GM18517 (cell line): ENCODE measurements around the gene KRTAP3-3.
"Not testable (repeated sequence)": the region's sequence is repeated elsewhere in the genome, so short reads cannot be mapped to it uniquely, and the experiment has no call there.

ENCODE experiments used
- ATAC-seq: cut with Tn5 transposase; IDR thresholded peaks from one replicate; pipeline ENCODE4 v1.9.1; 2021; ENCODE audit warnings: mild to moderate bottlenecking, moderate library complexity; ENCODE audit not compliant: unreplicated experiment

KRTAP3-3 gene

DNA sequence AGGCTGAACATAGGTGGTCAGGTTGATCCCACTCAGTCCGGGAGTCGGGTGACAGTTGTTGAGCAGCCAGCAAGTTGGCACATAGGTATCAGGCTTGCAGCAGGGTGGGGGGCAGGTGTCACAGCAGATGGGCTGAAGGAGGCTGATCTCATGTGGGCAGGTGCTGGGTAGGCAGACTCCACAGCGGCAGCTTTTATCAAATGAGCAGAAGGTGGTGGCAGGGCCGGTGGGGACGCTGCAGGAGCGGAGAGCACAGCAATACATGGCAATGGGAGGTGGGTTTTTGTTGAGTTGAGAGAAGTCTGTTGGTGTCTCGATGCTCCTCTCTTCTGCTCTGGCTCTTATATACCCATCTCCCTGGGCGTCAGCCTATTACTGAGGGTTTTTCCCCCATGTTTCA, 14.8 kb upstream of the KRTAP3-3 start, which contains the start of gene KRTAP3-1:
TSS of gene KRTAP3-1 (minus strand) at position 318 of the 400 bp plus-strand sequence. CDS start at position 264, 54 bp downstream.
- no peak for ATAC-seq

DNA sequence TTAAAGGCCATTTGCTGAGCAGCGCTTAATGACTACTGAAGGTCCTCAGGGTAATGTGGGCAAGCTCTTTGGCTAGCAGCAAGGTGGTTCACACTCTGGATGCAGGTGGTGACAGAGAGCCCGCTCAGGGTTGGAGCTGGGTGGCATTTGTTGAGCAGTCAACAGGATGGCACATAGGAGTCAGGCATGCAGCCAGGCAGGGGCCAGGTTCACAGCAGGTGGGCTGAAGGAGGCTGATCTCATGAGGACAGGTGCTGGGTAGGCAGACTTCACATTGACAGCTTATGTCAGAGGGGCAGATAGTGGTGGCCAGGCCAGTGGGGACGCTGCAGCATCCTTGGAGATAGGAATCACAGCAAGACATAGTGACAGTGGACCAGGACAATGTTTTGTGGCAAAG, 10.4 kb upstream of the KRTAP3-3 start:
- no peak for ATAC-seq

DNA sequence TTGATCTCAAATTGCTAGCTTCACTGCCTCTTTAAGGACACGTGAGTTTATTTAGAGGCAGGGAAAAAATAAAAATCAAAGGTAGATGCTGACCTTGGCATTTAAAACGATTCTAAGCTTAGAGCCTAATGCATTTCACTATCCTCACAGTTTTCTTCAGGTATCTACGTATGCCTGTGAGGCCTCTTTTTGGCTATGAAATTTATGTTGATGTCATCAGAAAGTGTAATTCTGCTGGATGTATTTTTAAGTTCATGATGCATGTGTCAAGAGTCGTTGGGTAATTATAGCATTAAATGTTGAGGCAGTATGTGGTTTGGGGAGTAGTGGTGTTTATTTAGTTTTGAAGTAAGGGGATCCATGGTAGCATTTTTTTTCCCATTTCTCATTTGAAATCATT, 10.0 kb upstream of the KRTAP3-3 start:
- ATAC-seq, result no peak

DNA sequence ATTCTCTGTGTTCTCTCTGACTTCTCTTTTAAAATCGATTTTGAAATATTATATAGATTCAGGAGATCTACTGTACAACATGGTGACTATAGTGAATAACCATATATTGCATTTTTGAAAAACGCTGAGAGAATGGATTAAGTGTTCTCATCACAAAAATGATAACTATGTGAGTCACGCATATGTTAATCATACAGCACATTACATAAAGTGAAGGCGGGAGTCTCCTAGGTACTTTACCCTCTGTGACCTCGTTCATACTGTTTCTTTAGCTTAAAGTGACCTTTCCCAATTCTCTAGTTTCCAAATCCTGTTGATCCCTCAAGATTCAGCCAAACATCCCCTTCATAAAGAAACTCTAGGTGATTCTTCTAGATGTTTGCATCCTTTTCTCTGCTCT, 8.8 kb upstream of the KRTAP3-3 start:
- ATAC-seq, result no peak

DNA sequence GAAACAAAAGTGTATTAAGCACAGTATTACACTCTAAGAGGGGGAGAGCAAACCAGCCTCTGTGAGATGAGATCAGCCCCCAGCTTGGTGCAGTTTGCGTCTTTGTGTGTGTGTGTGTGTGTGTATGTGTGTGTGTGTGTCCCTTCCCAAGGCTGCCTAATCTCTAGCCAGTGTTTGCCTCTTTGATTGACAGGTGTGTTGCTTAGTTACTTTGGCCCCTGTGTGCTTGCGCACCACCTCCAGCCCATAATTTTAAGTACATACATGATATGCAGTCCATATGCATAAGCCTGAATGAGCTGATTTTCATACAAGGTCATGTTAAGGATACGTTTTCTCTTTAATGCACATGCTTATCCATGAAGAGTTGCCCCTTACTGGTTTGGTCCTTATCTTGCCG, 7.8 kb upstream of the KRTAP3-3 start:
- ATAC-seq, result no peak

DNA sequence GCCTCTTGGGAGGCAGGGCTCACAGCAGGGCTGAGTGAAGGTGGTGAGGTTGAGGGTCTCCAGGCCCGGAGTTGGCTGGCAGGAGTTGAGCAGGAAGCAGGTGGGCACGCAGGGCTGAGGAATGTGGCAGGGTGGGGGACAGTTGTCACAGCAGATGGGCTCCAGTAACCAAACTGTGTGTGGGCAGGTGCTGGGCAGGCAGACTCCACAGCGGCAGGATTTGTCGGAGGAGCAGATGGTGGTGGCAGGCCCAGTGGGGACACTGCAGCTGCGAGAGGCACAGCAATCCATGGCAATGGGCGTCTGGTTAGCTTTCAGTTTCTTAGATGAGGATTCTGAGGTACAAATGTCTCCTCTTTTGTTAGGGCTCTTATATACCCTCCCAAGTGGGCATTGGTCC, 5.6 kb upstream of the KRTAP3-3 start, which contains the start of gene KRTAP3-2:
TSS of gene KRTAP3-2 (minus strand) at position 344 of the 400 bp plus-strand sequence. CDS start at position 291, 53 bp downstream.
- not testable (repeated sequence) for ATAC-seq

DNA sequence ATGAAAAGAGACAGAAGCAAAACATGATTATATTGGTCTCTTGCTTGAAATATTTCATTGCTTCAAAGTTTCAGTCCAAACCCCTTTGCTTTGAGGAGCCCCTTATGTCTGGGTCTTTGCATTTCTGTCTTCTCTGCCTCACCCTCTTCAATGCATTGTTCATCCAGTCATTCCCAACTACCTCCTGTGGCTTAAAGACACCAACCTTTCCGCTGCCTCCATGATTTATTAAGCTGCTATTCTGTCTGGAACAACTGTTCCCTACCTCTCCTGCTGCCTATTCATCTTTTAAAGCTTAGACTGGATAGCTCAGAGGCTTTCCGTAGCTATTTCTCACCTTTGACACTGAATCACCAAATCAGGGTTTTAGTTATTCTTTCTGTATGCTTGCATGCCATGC, 3.4 kb upstream of the KRTAP3-3 start:
- no peak for ATAC-seq

DNA sequence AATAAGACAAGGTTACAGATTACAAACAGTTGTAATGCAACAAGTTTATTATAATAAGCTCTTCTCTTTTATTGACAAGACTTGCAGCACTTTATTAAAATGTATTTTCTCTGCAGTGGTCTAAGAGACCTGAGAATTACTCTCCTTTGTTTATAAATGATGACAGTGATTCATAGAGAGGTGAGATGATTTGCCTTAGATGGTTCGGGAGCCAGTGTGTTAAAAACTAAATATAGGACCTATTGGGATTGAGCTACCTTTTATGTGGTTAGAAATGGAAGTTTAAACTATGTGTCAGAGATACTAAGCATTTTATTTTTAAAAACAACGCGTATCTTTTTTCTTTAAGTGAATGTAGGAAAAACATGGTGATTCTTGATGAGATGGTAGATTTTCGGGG, 2.9 kb upstream of the KRTAP3-3 start:
- ATAC-seq, result no peak

DNA sequence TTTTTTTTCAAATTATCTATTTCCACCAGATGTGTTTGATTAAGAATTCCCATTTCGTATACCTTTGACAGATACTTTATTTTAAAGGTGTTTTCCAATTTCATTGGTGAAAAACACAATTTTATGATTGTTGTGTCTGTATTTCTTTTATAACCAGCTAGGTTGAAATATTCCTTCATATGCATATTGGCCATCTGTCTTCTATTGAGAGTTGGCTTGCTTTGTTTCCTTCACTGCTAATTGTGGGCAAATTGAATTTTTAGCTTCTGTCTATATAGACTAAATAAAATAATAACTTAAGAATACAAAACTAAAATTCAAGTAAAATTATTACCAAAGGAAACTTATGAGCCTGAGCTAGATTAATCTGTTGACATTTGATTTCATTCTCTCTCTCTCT, 1.2 kb upstream of the KRTAP3-3 start:
- ATAC-seq, result no peak

DNA sequence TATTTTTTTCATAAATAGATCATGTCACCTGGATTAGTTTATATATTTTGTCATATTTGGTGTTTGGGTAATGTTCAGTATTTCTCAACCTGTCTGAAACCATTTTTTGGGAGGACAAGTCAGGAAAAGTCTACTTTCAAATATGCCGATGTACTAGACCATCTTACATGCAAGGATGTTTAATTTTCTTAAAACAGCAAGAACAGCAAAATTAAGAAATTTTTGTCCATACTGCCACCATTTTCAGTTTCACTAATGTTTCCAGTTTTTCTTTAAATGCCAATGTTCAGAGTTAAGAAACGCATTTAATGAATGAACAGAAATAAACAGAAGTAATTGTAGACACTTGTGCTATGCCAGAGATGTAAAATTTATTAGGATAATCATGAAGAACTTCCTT, 880 bp downstream of the KRTAP3-3 start:
- no peak for ATAC-seq

DNA sequence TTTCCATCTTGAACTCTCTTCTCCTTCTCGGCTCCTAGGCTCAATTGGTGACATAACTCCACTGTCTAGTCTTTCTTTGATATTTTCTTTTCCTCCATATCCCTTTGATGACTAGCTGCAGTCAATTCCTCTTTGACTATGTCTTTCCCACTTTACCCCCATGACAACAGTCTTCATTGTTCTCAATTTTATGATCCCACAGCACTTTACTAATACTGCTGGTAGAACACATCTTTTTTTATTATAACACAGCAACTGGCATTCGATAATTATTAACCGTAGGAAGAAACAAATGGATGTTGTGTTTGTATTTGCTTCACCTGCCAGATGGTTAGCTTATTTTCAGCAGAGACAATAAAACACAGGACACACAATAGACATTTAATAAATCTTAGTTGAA, 1.3 kb downstream of the KRTAP3-3 start:
- ATAC-seq, result no peak

DNA sequence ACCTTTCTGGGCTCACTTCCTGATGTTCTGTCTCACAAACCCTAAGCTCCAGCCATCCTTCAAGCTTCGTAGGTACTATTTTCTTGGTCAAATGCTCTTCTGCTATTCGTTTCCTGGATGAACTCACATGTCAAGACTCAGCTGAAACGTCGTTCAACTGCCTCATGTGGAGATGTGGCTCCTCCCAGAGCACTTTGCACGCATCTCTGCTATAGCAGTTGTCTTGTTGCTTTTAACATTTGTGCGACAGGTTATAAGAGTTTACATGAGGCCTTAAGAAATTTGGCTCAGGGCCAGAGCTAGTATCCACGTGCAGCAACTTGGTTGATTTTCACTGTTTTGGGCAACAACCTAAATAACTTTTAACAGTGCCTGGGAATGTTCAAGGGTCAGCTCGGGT, 7.0 kb downstream of the KRTAP3-3 start:
- no peak for ATAC-seq

DNA sequence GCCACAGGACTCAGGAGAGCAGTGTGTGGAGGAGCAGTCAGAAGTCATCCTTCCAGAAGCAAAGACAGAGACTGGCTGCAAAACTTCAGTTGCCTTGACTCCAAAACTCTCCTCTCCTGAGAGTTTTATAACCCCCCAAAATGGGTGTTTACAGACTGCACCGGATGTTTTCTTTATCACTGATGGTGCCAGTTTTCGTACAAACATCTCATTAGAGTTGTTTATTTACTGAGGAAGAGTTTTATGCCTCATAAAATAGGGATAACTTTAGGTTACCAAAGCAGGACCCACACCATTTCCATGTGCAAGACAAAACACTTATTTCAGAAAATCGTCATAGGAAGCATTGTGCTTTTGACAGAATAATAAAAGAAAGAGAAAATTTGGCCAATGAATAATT, 9.7 kb downstream of the KRTAP3-3 start, which contains the start of gene KRT40:
TSS of gene KRT40 (minus strand) at position 101 of the 400 bp plus-strand sequence. CDS start at position 48, 53 bp downstream.
- ATAC-seq, result no peak

DNA sequence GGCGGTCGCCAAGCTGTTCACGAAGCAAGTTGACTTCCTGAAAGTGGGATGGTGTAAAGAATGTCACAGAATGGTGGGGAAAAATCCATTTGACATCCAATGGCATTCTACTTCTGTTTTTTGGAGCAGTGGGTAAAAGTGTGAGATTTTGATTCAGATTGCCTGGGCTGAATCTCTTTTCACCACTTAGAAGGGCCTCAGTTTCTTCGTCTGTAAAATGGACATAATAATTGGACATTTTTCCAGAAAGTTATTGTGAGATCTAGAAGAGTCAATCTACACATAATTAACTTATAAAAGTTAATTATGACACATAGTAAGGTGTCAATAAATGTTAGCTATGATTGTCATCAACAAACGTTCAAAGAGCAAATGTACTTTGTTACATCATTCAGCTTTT, 12.8 kb downstream of the KRTAP3-3 start:
- ATAC-seq, result no peak

DNA sequence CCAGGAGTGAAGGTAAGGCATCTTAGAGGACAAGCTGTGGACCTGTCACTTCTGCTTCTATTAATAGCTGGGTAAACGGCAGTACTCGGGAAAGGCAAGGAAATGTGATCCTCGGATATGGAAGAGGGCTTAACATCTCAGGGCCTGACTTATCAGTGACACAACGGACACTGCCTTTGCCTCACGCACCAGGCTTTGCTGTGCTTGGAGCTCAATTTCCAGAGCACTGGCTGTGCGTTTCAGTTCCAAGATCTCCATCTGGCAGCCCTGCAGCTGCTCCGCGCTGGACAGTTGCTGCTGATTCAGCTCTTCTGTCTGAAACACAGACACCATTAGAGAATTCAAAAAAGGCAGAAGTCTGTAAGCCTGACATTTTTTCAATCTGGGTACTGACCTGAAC, 13.4 kb downstream of the KRTAP3-3 start:
- no peak for ATAC-seq

DNA sequence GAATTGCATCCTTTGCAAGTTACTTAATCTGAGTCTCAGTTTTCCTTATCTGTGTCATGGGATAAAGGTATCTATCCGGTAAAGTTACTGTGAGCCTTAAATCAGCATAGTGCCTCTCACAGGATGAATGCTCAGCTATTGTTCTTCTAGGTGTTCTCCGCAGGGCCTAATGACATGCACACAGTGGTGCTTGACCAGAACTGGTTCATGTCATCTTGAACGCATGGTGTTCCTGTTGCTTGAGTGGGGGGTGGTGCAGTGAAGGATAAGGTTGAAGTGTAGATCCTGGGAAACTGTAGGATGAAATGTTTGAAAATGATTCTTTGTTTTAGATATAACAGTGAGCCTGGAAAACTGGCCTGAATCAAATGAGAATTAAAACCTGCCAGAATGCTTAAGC, 13.8 kb downstream of the KRTAP3-3 start:
- ATAC-seq, result no peak

DNA sequence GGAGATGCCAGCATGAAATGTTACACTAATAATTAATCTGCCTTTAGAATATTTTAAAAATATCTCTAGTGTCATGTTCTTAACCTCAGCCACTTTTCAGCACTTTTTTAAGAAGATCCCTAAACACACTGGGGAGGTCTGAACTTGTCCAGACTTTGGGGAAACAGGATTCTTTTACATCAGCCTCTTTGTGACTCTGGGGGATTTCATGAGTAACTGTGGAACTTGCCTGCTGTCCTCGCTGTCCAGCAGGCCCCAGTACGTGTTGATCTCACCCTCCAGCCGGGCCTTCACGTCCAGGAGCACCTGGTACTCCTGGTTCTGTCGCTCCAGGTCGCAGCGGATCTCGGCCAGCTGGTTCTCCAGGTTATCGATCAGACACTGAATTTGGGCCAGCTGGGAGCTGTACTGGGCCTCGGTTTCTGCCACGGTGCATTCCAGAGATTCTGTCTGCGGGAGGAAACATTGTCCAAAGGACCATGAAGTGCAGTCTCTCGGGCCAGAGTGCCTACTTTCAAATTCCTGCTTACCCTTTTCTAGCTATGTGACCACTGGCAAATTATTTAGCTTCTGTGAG, 15.3 kb downstream of the KRTAP3-3 start:
- no peak for ATAC-seq

DNA sequence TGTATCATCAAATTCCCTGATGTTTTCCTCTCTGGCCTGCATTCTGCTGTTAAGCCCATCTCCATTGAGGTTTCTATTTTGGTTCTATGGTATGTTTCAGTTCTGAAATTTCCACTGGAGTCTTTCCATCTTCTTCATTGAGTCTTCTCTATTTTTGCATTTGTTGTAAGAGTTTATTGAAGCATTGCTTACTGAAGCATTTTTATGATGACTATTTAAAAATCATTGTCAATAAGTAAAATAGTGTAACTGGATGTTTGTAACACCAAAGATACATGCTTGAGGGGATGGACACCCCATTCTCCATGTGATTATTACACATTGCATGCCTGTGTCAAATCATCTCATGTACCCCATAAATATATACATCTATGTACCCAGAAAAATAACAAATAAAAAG, 18.4 kb downstream of the KRTAP3-3 start:
- no peak for ATAC-seq

DNA sequence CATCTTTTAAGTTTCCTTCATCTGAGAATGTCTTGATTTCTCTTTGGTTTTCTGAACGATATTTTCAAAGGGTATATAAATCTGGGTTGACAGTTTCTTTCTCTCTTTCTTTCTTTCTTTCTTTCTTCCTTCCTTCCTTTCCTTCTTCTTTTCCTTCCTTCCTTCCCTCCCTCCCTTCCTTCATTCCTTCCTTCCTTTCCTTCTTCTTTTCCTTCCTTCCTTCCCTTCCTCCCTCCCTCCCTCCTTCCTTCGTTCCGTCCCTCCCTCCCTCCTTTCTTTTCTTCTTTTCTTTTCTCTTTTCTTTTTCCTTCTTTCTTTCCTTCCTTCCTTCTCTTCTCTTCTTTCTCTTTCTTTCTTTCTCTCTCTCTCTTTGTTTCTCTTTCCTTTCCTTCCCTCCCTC, 19.6 kb downstream of the KRTAP3-3 start:
- ATAC-seq, result no peak

DNA sequence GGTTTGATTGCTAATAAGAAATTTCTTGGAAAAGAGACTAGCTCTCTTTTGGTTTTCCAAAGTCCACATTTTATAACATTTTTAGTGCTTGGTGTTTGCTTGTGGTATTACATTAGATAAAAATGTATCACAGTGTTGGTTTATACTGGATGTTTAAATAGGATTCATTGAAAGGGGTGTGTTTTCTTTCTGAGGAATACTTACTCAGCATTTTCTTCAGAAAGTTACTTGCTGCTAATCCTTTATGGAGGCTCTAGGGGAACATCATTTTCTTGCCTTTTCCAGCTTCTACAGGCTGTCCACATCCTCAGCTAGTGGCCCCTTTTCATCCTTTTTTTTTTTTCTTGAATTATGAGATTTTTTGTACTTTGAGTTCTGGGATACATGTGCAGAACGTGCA, 26.4 kb downstream of the KRTAP3-3 start:
- no peak for ATAC-seq

DNA sequence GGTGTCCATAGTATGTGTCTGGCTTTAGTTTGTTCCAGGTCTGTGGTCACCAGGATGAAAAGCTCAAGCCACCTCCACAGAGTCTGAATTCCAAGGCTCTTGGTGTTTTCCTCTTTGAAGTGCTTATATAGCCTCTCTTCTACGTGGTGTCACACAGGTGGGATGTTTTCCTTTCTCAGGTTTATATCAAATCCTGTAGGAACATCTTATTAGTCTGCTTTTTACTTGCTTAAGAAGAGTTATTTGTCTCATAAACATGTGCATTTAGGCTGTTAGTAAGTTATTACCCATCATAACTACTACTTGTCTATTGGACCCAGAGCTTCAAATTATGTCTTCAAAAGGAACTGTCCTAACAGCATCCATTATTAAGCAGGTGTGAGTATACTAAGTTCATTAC, 27.1 kb downstream of the KRTAP3-3 start, which contains the start of gene KRT39:
TSS of gene KRT39 (minus strand) at position 101 of the 400 bp plus-strand sequence. CDS start at position 9, 92 bp downstream.
- no peak for ATAC-seq

DNA sequence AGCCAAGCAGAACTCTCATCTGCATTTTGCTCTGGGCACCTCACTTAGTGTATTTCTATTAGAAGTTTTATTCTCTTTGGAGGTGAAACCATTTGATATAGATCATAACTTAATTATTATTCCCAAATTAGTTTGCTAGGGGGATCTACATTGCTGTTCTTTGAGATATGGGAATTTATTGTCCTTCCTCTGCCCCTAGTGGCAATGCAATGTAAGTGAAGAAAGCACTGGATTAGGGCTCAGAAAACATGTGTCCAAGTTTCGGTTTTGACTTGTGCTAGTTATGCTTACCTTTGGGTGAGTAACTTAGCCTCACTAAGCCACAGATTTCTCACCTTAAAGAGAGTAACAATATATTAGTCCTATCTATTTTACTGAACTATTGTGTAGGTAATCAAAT, 30.1 kb downstream of the KRTAP3-3 start:
- ATAC-seq, result no peak

DNA sequence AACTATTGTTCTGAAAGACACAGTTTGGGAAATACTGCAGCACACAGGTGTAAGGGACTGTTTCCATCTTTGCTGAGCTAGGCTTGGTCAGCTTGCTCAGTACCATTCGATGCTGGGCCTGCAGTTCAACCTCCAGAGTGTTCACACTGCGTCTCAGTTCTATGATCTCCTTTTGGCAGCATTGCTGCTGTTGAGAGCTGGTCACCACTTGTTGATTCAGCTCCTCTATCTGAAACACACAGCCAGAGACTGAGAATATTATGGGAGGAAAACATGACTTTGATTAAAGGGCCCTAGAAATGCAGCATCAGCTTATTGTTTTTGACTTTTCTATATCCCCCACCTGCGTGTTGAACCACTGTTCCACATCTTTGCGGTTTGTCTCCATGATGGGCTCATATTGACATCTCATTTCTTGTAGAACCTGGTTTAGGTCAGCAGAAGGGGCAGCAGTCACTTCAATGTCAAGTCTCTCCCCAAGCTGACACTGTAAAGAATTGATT, 31.9 kb downstream of the KRTAP3-3 start:
- ATAC-seq, result no peak
